Breast epithelium (tissue), 4 donors: ENCODE data around the gene DNAJC6. TPM values are rescaled to one million over a fixed set of nuclear protein-coding genes. Genes with fewer than 3 reads are reported as not detected.

Experiments used
- DNase-seq, 2 donors: peaks; one replicate each; pipeline ENCODE4 v3.0.0-alpha.2; 2019; ENCODE audit warnings: low spot score in 2 of 2
- H3K27ac ChIP-seq, 2 donors: fragments of 200-600 bp; sonication (generic) in 1 of 2; one replicate each; pipeline ENCODE4 v1.5.1; 2016 to 2019; ENCODE audit warnings: mild to moderate bottlenecking in 1 of 2
- H3K27me3 ChIP-seq, 2 donors: fragments of 200-600 bp; sonication (generic) in 1 of 2; one replicate each; pipeline versions ENCODE4 v1.5.1 to v1.6.0; 2017 to 2019; ENCODE audit warnings: control low read depth in 1 of 2, mild to moderate bottlenecking in 1 of 2
- H3K36me3 ChIP-seq: fragments of 200-600 bp; one replicate; pipeline ENCODE4 v1.5.1; 2019
- H3K4me1 ChIP-seq, 2 donors: fragments of 200-600 bp; sonication (generic); one replicate each; pipeline ENCODE4 v1.5.1; 2016 to 2019; ENCODE audit warnings: control low read depth in 1 of 2
- H3K4me3 ChIP-seq, 3 donors: fragments of 200-600 bp; sonication (generic); 1 replicate in 2 of 3; 2 replicates in 1 of 3; pipeline ENCODE4 v1.5.1; 2016 to 2019; ENCODE audit warnings: mild to moderate bottlenecking in 3 of 3, moderate library complexity in 2 of 3
- H3K9me3 ChIP-seq, 2 donors: fragments of 200-600 bp; sonication (generic) in 1 of 2; one replicate each; pipeline ENCODE4 v1.5.1; 2016 to 2019; ENCODE audit warnings: control low read depth in 1 of 2
- POLR2A ChIP-seq: fragments of 450-650 bp; IDR thresholded peaks from one replicate; pipeline ENCODE4 v1.6.1; 2016; ENCODE audit warnings: antibody characterized with exemption, mild to moderate bottlenecking, moderate library complexity
- POLR2AphosphoS5 ChIP-seq, 3 donors: sonication (generic); formaldehyde crosslinking; IDR thresholded peaks; one replicate each; pipeline ENCODE4 v1.6.1; 2017; ENCODE audit warnings: antibody characterized with exemption in 3 of 3
- intact Hi-C: fragments of 100-400 bp; cut with DNase I; formaldehyde crosslinking; loops from one replicate; pipeline ENCODE4 v1.15.1; 2023; ENCODE audit warnings: low total_unique reads
- total RNA-seq, 3 donors: library from RNA; depleted of rRNA; stranded (reverse); fragments of >200 nt; gene quantifications; one replicate each; pipeline ENCODE4 v1.1.0, GENCODE V29; 2016
- TF ChIP-seq, protein P1 (sequence below), 3 donors: fragments of 450-650 bp; IDR thresholded peaks; one replicate each; pipeline ENCODE4 v1.5.1; 2016 to 2017; ENCODE audit warnings: antibody characterized with exemption in 3 of 3, mild to moderate bottlenecking in 3 of 3, moderate library complexity in 3 of 3

DNAJC6 gene
- total RNA-seq, 3 donors from 2014 or later: 0.96 to 6.2 (median 4.2) TPM

DNA sequence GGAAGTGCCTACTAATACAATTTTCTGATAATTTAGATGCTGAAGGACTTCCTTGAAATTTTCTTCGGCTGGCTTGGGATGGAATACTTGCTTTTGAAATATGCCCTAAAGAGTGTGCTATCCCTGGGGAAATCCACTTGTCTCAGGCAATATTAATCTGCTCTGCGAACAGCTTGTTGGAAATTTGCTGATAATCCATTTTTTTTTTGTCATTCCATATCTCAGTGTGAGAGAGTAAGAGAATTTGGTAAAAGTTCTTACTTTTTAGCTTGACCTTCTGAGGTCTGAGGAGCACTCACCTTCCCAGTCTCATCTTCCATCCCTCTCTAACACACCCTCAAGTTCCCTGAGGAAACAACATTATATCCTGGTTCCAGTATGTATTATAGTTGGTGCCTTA, 36.8 kb downstream of the DNAJC6 start:
- Histone ChIP-seq H3K36me3 (no peaks in the 10 kb centered on the region), H3K27ac (no peak overlapping the region), H3K9me3 (no peaks in the 10 kb centered on the region), H3K4me1 (no peaks in the 10 kb centered on the region), H3K27me3 (no peaks in the 10 kb centered on the region), H3K4me3 (no peak overlapping the region)
- DNase-seq: no peak
- TF ChIP-seq POLR2A (no peak), POLR2AphosphoS5 (IDR thresholded peaks at IDR 0.05) (no peak)
- TF ChIP-seq, protein P1, sequence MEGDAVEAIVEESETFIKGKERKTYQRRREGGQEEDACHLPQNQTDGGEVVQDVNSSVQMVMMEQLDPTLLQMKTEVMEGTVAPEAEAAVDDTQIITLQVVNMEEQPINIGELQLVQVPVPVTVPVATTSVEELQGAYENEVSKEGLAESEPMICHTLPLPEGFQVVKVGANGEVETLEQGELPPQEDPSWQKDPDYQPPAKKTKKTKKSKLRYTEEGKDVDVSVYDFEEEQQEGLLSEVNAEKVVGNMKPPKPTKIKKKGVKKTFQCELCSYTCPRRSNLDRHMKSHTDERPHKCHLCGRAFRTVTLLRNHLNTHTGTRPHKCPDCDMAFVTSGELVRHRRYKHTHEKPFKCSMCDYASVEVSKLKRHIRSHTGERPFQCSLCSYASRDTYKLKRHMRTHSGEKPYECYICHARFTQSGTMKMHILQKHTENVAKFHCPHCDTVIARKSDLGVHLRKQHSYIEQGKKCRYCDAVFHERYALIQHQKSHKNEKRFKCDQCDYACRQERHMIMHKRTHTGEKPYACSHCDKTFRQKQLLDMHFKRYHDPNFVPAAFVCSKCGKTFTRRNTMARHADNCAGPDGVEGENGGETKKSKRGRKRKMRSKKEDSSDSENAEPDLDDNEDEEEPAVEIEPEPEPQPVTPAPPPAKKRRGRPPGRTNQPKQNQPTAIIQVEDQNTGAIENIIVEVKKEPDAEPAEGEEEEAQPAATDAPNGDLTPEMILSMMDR (IDR thresholded peaks at IDR 0.05): no peak
- intact Hi-C loops: no loop called here

DNA sequence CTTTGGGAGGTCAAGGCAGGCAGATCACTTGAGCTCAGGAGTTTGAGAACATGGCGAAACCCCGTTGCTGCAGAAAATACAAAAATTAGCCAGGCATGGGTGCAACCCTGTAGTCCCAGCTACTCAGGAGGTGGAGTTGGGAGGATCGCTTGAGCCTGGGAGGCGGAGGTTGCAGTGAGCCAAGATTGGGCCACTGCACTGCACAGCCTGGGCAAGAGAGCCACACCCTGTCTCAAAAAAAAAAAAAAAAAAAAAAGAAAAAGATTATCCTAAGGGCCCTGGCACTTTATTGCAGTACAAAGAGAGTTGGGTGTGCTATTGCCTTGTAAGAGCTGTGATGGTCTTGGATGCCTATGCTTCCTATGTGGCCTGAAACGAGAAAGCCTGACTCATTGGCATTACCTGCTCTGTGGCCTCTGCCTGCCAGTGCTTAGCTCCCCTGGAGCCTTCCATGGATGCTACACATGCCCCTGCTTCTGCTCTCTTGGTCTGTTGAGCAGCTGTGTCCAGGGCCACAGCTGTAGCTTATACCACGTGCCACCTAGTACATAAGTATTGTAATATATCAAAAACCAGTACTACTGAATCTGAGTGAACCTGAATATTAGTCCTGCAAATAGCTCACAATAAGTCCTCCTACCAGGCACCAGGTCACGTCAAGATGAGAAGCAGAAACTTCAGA, 45.8 kb downstream of the DNAJC6 start:
- intact Hi-C loops: no loop called here
- Histone ChIP-seq H3K4me3 (no peak overlapping the region), H3K9me3 (no peaks in the 10 kb centered on the region), H3K27ac (no peak overlapping the region), H3K27me3 (no peaks in the 10 kb centered on the region), H3K36me3 (no peaks in the 10 kb centered on the region), H3K4me1 (no peaks in the 10 kb centered on the region)
- TF ChIP-seq POLR2A (no peak), POLR2AphosphoS5 (IDR thresholded peaks at IDR 0.05) (no peak)
- TF ChIP-seq, protein P1 (IDR thresholded peaks at IDR 0.05): no peak
- DNase-seq: no peak

DNA sequence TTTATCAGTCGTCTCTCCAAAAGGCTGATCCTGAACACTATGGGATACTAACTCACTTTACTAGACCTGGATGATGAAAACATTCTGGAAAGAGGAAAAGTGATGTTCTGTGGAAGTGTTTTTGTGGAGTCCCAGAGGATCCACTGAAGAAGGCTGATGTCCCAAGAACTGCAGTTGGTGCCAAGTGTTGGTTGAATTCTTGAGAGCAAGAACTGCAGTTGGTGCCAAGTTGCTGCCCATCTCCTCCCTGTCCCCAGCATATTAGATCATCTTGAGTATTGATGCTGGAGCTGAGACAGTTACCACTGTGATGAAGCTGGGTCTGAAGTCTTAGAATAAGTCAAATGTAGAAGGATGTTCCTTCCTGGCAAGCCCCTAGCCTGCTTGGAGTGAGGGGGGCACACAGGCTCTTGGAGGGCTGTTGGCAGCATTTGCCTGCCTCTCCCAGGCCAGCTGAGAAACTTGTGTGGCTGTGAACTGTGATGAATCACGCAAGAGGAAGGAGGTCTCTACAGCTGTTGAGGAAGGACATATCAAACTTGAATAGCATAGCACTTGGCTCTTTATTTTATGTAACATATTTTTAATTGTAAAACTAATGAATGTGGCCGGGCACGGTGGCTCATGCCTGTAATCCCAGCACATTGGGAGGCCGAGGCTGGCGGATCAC, 48.1 kb downstream of the DNAJC6 start:
- H3K27ac ChIP-seq: no peak overlapping the region
- H3K4me1 ChIP-seq: no peaks in the 10 kb centered on the region
- TF ChIP-seq POLR2A (no peak), POLR2AphosphoS5 (IDR thresholded peaks at IDR 0.05) (no peak)
- TF ChIP-seq, protein P1 (IDR thresholded peaks at IDR 0.05): no peak
- no peaks in the 10 kb centered on the region for H3K9me3 ChIP-seq
- intact Hi-C loops: no loop called here
- H3K27me3 ChIP-seq: no peaks in the 10 kb centered on the region
- no peak overlapping the region for H3K4me3 ChIP-seq
- no peaks in the 10 kb centered on the region for H3K36me3 ChIP-seq
- no peak for DNase-seq

DNA sequence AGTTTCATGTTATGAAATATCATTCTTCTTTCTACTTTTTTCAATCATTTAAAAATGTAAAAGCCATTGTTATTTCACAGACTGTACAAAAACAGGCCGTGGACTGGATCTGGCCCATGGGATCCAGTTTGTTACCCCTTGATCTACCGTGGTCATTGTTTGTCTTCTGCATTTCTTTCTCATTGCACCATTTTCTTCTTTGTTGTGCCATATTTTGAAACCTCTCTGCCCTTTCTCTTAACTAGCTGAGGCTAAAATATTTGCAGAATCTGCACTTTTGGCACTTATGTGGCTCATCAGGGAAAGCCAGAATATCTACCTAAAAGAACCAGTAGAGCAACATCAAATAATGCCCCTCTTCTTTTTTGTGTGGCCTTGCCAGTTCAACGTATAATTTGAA, 50.5 kb downstream of the DNAJC6 start:
- TF ChIP-seq, protein P1 (IDR thresholded peaks at IDR 0.05): no peak
- TF ChIP-seq POLR2AphosphoS5 (IDR thresholded peaks at IDR 0.05): no peak
- intact Hi-C loops: no loop called here
- Histone ChIP-seq H3K27ac (no peak overlapping the region), H3K4me1 (no peaks in the 10 kb centered on the region), H3K9me3 (no peaks in the 10 kb centered on the region), H3K4me3 (no peak overlapping the region), H3K36me3 (no peaks in the 10 kb centered on the region), H3K27me3 (no peaks in the 10 kb centered on the region)
- no peak for DNase-seq

DNA sequence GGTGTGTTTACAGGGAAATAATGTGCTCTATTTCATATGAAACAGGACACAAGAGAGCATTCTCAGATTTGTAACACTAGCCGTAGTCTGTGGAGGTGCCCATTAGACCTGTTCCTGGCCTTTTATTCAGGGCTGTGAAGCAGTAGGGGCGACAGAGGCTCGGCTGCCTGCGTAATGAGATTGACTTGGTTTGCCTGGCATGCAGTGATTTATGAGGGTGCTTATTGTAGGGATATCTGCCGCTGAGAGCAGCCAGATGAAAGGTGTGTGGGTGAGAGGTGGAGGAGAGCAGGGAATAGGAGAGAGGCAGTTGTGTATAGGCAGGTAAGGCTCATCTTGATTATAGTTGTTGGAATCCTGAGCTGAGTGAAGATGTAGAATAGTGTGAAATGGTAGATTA, 51.3 kb downstream of the DNAJC6 start:
- TF ChIP-seq POLR2AphosphoS5 (IDR thresholded peaks at IDR 0.05) (no peak), POLR2A (no peak)
- TF ChIP-seq, protein P1 (IDR thresholded peaks at IDR 0.05): no peak
- no peaks in the 10 kb centered on the region for H3K4me1 ChIP-seq
- no peak overlapping the region for H3K27ac ChIP-seq
- H3K4me3 ChIP-seq: no peak overlapping the region
- no peak for DNase-seq
- no peaks in the 10 kb centered on the region for H3K27me3 ChIP-seq
- intact Hi-C loops: no loop called here
- H3K9me3 ChIP-seq: no peaks in the 10 kb centered on the region
- H3K36me3 ChIP-seq: no peaks in the 10 kb centered on the region
